HG03558 (cell line): ENCODE measurements around the gene MPZL2.

Experiments
- ATAC-seq: cut with Tn5 transposase; IDR thresholded peaks from one replicate; pipeline ENCODE4 v1.9.1; 2021; ENCODE audit warnings: moderate number of reproducible peaks; ENCODE audit not compliant: unreplicated experiment; ENCODE audit errors: extremely low read depth

The MPZL2 gene

GRCh38 chr11:118224511-118225188, 39.4 kb downstream of the MPZL2 start, which contains the start of gene JAML:
JAML (minus strand) TSS chr11:118225011; CDS start chr11:118214866, 10,145 bp downstream.
- no peak for ATAC-seq

- no peak for ATAC-seq
Measured at GRCh38 chr11:118223992-118224391, 40.1 kb downstream of the MPZL2 start.

- ATAC-seq: no peak
Measured at GRCh38 chr11:118223570-118223969, 40.5 kb downstream of the MPZL2 start.

GRCh38 chr11:118222437-118222836, 41.7 kb downstream of the MPZL2 start:
- no peak for ATAC-seq

- no peak for ATAC-seq
Measured at GRCh38 chr11:118221419-118221818, 42.7 kb downstream of the MPZL2 start.

GRCh38 chr11:118219732-118220131, 44.4 kb downstream of the MPZL2 start:
- ATAC-seq: no peak

GRCh38 chr11:118219244-118219643, 44.9 kb downstream of the MPZL2 start:
- ATAC-seq: no peak

- no peak for ATAC-seq
Measured at GRCh38 chr11:118217575-118217974, 46.5 kb downstream of the MPZL2 start.

GRCh38 chr11:118216621-118217481, 47.2 kb downstream of the MPZL2 start:
- ATAC-seq: no peak

- no peak for ATAC-seq
Measured at GRCh38 chr11:118215765-118216164, 48.3 kb downstream of the MPZL2 start.

- ATAC-seq: no peak
Measured at GRCh38 chr11:118215262-118215661, 48.8 kb downstream of the MPZL2 start.

GRCh38 chr11:118214210-118214914, 49.7 kb downstream of the MPZL2 start:
- ATAC-seq: no peak

- no peak for ATAC-seq
Measured at GRCh38 chr11:118213781-118214180, 50.3 kb downstream of the MPZL2 start.

- ATAC-seq: no peak
Measured at GRCh38 chr11:118213201-118213600, 50.9 kb downstream of the MPZL2 start.

- ATAC-seq: no peak
Measured at GRCh38 chr11:118212781-118213191, 51.3 kb downstream of the MPZL2 start.

GRCh38 chr11:118212131-118212725, 51.9 kb downstream of the MPZL2 start:
- ATAC-seq: no peak

- ATAC-seq: no peak
Measured at GRCh38 chr11:118211006-118211405, 53.1 kb downstream of the MPZL2 start.

GRCh38 chr11:118210323-118210722, 53.8 kb downstream of the MPZL2 start:
- no peak for ATAC-seq

- ATAC-seq: no peak
Measured at GRCh38 chr11:118209033-118209432, 55.1 kb downstream of the MPZL2 start.

- ATAC-seq: no peak
Measured at GRCh38 chr11:118207079-118207478, 57.0 kb downstream of the MPZL2 start.
